C4-2B (cell line): ENCODE data around the gene ARHGEF28.

Experiments used
- H3K27ac ChIP-seq: fragments of 450-650 bp; 2 replicates; pipeline ENCODE4 v1.5.1; 2017
- ZFX ChIP-seq: fragments of 450-650 bp; IDR thresholded peaks from 2 replicates; pipeline ENCODE4 v1.6.1; 2017
- TF ChIP-seq, protein P1 (sequence below): fragments of 450-650 bp; conservative IDR thresholded peaks from 2 replicates; pipeline ENCODE4 v1.5.1; 2017; ENCODE audit warnings: mild to moderate bottlenecking

The ARHGEF28 gene

DNA sequence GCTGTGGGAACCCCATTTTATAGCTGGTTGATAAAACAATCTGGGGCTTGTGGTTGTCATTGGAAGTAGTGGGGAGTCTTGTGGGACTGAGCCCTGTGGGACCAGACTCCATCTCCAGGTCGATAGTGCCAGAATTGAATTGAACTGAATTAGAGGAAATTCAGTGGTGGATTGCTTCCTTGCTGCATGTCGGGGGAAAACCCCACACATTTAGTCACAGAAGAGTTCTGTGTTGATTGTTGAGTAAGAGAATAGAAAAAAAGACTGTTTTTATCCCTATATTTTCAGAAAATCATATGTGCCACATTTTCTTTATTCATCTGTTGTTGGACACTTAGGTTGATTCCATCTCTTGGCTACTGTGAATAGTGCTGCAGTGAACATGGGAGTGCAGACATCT, 209.7 kb downstream of the ARHGEF28 start:
- TF ChIP-seq, protein P1, sequence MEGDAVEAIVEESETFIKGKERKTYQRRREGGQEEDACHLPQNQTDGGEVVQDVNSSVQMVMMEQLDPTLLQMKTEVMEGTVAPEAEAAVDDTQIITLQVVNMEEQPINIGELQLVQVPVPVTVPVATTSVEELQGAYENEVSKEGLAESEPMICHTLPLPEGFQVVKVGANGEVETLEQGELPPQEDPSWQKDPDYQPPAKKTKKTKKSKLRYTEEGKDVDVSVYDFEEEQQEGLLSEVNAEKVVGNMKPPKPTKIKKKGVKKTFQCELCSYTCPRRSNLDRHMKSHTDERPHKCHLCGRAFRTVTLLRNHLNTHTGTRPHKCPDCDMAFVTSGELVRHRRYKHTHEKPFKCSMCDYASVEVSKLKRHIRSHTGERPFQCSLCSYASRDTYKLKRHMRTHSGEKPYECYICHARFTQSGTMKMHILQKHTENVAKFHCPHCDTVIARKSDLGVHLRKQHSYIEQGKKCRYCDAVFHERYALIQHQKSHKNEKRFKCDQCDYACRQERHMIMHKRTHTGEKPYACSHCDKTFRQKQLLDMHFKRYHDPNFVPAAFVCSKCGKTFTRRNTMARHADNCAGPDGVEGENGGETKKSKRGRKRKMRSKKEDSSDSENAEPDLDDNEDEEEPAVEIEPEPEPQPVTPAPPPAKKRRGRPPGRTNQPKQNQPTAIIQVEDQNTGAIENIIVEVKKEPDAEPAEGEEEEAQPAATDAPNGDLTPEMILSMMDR = no peak
- no peak for TF ChIP-seq ZFX
- H3K27ac ChIP-seq = no peak overlapping the region

DNA sequence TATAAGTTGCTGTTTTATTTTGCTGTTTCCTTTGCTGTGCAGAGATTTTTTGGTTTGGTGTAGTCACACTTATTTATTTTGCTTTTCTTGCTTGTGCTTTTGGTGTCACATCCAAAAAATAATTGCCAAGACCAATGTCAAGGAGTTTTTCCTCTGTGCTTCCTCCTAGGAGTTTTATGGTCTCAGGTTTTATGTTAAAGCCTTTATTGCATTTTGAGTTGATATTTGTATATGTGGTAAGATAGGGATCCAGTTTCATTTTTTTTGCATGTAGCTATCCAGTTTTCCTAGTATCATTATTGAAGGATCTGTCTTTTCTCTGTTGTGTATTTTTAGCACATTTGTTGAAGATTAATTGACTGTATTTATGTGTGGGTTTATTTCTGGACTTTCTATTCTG, 210.6 kb downstream of the ARHGEF28 start:
- TF ChIP-seq ZFX = no peak
- TF ChIP-seq, protein P1 = no peak
- H3K27ac ChIP-seq = no peak overlapping the region

DNA sequence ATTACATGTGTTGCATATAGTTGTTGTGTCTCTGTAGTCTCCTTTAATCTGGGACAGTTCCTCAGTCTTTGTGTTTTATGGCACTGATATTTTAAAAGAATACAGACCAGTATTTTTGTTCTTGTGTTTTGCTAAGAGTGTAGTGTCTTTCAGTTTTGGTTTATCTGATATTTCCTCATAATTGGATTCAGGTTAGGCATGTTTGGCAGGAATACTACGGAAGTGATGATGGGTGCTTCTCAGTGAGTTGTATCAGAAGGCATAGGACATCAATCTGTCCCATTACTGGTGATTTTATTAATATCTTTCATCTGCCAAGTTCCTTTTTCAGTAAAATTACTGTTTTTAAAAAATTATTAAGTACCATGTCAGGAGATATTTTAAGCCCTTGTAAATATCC, 212.9 kb downstream of the ARHGEF28 start:
- no peak overlapping the region for H3K27ac ChIP-seq
- no peak for TF ChIP-seq ZFX
- TF ChIP-seq, protein P1 = no peak

DNA sequence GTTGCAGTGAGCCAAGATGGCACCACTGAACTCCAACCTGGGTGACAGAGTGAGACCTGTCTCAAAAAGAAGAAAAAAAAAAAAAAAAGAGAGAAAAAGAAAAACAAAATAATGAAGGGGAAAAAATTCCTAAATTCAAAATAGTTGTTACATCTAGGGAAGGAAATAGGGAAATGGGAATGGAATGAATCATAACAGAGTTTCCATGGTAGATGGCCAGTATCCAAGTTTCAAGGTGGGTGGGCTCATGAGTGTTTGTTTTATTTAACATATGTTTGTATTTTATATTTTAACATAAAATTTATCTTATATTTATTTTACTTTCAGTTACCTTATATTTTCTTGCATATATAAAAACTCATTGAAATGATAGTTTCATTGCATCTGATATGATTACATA, 215.6 kb downstream of the ARHGEF28 start:
- no peak for TF ChIP-seq ZFX
- TF ChIP-seq, protein P1 = no peak

DNA sequence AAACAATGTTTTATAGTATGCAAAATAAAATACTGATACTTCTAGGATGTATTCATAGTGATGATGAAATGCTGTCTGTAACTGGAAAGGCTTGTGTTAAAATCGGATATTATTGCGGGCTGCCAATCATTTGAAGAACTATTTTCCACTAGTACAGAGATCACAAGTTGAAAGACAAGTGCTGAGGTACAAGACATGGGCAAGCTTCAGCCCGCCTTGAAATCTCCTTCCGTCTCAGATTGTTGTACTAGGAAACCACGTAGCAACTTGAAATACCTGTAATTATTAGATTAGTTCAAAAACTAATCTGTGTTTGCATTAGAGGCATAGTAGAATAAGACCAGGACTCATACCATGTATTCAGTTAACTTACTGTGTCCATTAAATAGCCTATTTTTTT, 218.2 kb downstream of the ARHGEF28 start:
- TF ChIP-seq, protein P1 = no peak
- TF ChIP-seq ZFX = no peak
- no peak overlapping the region for H3K27ac ChIP-seq

More for the DNA sequence above, 215.6 kb downstream of the ARHGEF28 start:
- H3K27ac ChIP-seq = no peak overlapping the region

DNA sequence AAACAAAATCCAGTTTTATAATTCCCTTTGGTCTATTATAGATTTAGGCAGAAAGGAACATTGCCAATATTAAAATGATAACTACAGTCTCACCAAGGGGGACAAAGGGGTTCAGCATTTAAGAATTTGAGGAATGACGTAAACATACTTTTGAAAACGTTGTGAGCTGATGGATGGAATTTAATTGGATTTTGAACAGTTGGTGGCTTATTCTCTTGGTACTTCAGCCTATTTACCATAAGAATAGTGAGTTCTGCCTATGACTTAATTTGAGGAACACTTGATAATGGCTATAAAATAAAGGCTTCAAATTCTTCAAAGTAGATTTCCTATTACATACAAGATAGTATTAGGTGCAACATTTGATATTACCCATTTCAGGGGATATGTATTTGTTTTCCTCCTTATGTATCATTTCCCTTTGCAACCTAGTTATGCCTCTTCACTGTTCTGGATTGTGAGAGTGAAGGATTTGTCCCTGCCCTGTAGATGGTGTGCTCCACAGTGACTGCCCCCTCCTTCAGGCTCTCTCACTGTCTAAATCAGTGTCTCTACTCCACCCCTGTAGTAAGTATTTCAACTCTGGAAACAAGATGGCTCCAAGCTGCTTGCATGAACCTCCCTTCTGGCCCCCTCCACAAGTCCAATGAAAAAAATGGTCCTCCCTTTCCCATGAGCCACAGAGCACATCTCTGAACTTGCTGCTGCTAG, 225.6 kb downstream of the ARHGEF28 start:
- TF ChIP-seq, protein P1 = no peak
- TF ChIP-seq ZFX = no peak
- no peak overlapping the region for H3K27ac ChIP-seq

DNA sequence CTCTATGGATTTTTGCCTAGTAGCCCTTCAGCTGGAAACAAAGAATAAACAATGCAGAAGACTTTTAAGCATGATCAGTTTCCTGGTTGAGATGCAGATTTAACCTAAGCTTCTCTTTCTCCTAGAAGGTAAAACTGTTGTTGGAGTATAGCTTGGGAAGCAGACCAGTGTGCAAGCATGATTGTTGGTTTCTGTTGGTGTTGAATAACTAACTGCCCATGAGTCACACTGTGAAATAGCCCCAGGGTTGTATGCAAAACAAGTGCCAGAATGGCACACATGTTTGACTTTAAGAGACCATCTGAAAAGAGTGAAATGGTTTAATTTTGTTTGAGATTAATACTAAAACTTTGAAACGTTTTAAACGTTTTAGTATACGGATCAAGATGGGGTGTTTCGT, 227.1 kb downstream of the ARHGEF28 start:
- no peak for TF ChIP-seq ZFX
- TF ChIP-seq, protein P1 = no peak
- no peak overlapping the region for H3K27ac ChIP-seq
